A549 (cell line): ENCODE data around the gene TNIP3. TPM values are rescaled to one million over a fixed set of nuclear protein-coding genes. Genes with fewer than 3 reads are reported as not detected.

Experiments
- ATAC-seq, 2 experiments: fragments of 200-7000 bp in 1 of 2; fragments of >200 bp in 1 of 2; cut with Nextera tagmentation in 1 of 2; cut with Tn5 transposase in 1 of 2; 3 replicates each; pipeline versions ENCODE4 v1.8.0 to v1.9.1; 2018 to 2020; ENCODE audit warnings: mild to moderate bottlenecking in 1 of 2, moderate library complexity in 1 of 2
- CTCF ChIA-PET: fragments of 300-600 bp; sonication (Branson Sonifier 250); formaldehyde crosslinking; extraction: SDS; loops from one replicate; lab custom pipeline; 2021; ENCODE audit warnings: antibody characterized with exemption, inconsistent platforms; lab: Yijun Ruan, JAX
- POLR2A ChIA-PET: fragments of 350-600 bp; formaldehyde crosslinking; extraction: SDS; loops from one replicate; lab custom pipeline; 2021; ENCODE audit warnings: antibody characterized with exemption, inconsistent platforms; lab: Yijun Ruan, JAX
- DNase-seq, 2 experiments: peaks; one replicate each; pipeline versions ENCODE4 v3.0.0 to v3.0.0-alpha.2; 2011 to 2016; ENCODE audit warnings: low read depth in 1 of 2, low spot score in 1 of 2
- FAIRE-seq: peaks from 2 replicates; lab custom pipeline; 2011; peaks lifted over from hg19 to GRCh38; lab: Jason Lieb, UNC
- H3K27ac ChIP-seq, 2 experiments: fragments of >200 bp; sonication (Bioruptor Twin); formaldehyde crosslinking; 3 replicates each; pipeline ENCODE4 v1.5.1; 2016 to 2017
- H3K4me1 ChIP-seq: fragments of >200 bp; sonication (Bioruptor Twin); formaldehyde crosslinking; 3 replicates; pipeline ENCODE4 v1.6.1; 2016
- H3K4me2 ChIP-seq: fragments of >200 bp; sonication (Bioruptor Twin); formaldehyde crosslinking; 3 replicates; pipeline ENCODE4 v1.6.1; 2016
- H3K4me3 ChIP-seq: fragments of >200 bp; sonication (Bioruptor Twin); formaldehyde crosslinking; 3 replicates; pipeline ENCODE4 v1.5.1; 2016
- H3K9me3 ChIP-seq: fragments of >200 bp; sonication (Bioruptor Twin); formaldehyde crosslinking; 3 replicates; pipeline ENCODE4 v1.6.1; 2016
- ATOH8 ChIP-seq: fragments of 250-450 bp; sonication (Bioruptor Pico); IDR thresholded peaks from 2 replicates; pipeline ENCODE4 v1.5.0; 2020; ENCODE audit warnings: low read depth, mild to moderate bottlenecking, moderate library complexity
- CEBPB ChIP-seq, 2 experiments: fragments of >200 bp in 1 of 2; sonication (Bioruptor Twin) in 1 of 2; formaldehyde crosslinking in 1 of 2; IDR thresholded peaks; 2 replicates each; pipeline ENCODE4 v1.6.1; 2012 to 2016
- E2F6 ChIP-seq: IDR thresholded peaks from 2 replicates; pipeline ENCODE4 v1.6.1; 2012; ENCODE audit warnings: low read depth, borderline replicate concordance
- EHF ChIP-seq: fragments of 250-450 bp; sonication (Bioruptor Pico); IDR thresholded peaks from 2 replicates; pipeline ENCODE4 v1.5.0; 2020; ENCODE audit warnings: mild to moderate bottlenecking
- ELK1 ChIP-seq: fragments of 150-350 bp; IDR thresholded peaks from 2 replicates; pipeline ENCODE4 v1.6.1; 2014; ENCODE audit warnings: low read depth, mild to moderate bottlenecking, low read length
- ESRRA ChIP-seq: fragments of 150-350 bp; IDR thresholded peaks from 2 replicates; pipeline ENCODE4 v1.6.1; 2014; ENCODE audit warnings: mild to moderate bottlenecking, low read length, borderline replicate concordance
- HDAC2 ChIP-seq: fragments of 200-600 bp; sonication (generic); IDR thresholded peaks from 2 replicates; pipeline ENCODE4 v1.6.1; 2016
- HMGXB4 ChIP-seq: fragments of 250-450 bp; sonication (Bioruptor Pico); IDR thresholded peaks from 2 replicates; pipeline ENCODE4 v1.5.0; 2021; ENCODE audit warnings: mild to moderate bottlenecking, moderate library complexity, borderline replicate concordance
- HOXA7 ChIP-seq: fragments of 250-450 bp; sonication (Bioruptor Pico); IDR thresholded peaks from 2 replicates; pipeline ENCODE4 v1.5.0; 2020; ENCODE audit warnings: mild to moderate bottlenecking, moderate library complexity
- MAFK ChIP-seq: fragments of 450-650 bp; IDR thresholded peaks from 2 replicates; pipeline ENCODE4 v1.6.1; 2014; ENCODE audit not compliant: partially characterized antibody
- MAX ChIP-seq: IDR thresholded peaks from 2 replicates; pipeline ENCODE4 v1.6.1; 2012
- MAZ ChIP-seq: fragments of 150-350 bp; IDR thresholded peaks from 2 replicates; pipeline ENCODE4 v1.6.1; 2014; ENCODE audit warnings: antibody characterized with exemption, low read depth, low read length, borderline replicate concordance
- NPAS2 ChIP-seq: fragments of 250-450 bp; sonication (Bioruptor Pico); IDR thresholded peaks from 2 replicates; pipeline ENCODE4 v1.8.0; 2022; ENCODE audit warnings: mild to moderate bottlenecking, moderate library complexity, borderline replicate concordance
- NR3C1 ChIP-seq: fragments of >200 bp; sonication (Bioruptor Twin); formaldehyde crosslinking; IDR thresholded peaks from 3 replicates; pipeline ENCODE4 v1.6.1; 2017
- PHF8 ChIP-seq: fragments of 200-600 bp; sonication (generic); IDR thresholded peaks from 2 replicates; pipeline ENCODE4 v1.6.1; 2016; ENCODE audit warnings: low read depth, mild to moderate bottlenecking, antibody characterized with exemption, moderate library complexity, borderline replicate concordance
- POLR2AphosphoS2 ChIP-seq: conservative IDR thresholded peaks from 2 replicates; pipeline ENCODE4 v1.6.1; 2012; ENCODE audit warnings: low read length, improper control_type of control experiment, inconsistent platforms
- SMC3 ChIP-seq: fragments of >200 bp; sonication (Bioruptor Twin); formaldehyde crosslinking; IDR thresholded peaks from 3 replicates; pipeline ENCODE4 v1.6.1; 2018; ENCODE audit warnings: inconsistent platforms
- TP53 ChIP-seq: fragments of 250-450 bp; sonication (Bioruptor Pico); IDR thresholded peaks from 2 replicates; pipeline ENCODE4 v1.5.0; 2021; ENCODE audit warnings: mild to moderate bottlenecking, moderate library complexity
- ZC3H11A ChIP-seq: fragments of 450-650 bp; IDR thresholded peaks from 2 replicates; pipeline ENCODE4 v1.6.1; 2014; ENCODE audit warnings: antibody characterized with exemption, mild to moderate bottlenecking
- ZFP36 ChIP-seq: fragments of 450-650 bp; IDR thresholded peaks from 2 replicates; pipeline ENCODE4 v1.6.1; 2014; ENCODE audit warnings: borderline replicate concordance; ENCODE audit not compliant: partially characterized antibody
- ZNF302 ChIP-seq: fragments of 250-450 bp; sonication (Bioruptor Pico); IDR thresholded peaks from 2 replicates; pipeline ENCODE4 v1.9.0; 2021; ENCODE audit warnings: inconsistent platforms, mild to moderate bottlenecking, moderate library complexity
- WGBS: methylation state at CpG from one replicate; pipeline ENCODE4 v1.1.6; 2017; ENCODE audit errors: missing lambda C conversion rate; 5-methylcytosine and 5-hydroxymethylcytosine counted together
- polyA plus RNA-seq, 4 experiments: library from polyadenylated mRNA; depleted of rRNA in 3 of 4; stranded (reverse); fragments of >200 nt; fragmentation: RNase III in 1 of 4; extraction: RNeasy Plus Mini Kit Qiagen cat#74134 plus additional on column Dnase treatment in 1 of 4; gene quantifications; 2 replicates in 3 of 4; 3 replicates in 1 of 4; pipeline ENCODE4 v1.2.3, GENCODE V29; 2011 to 2017
- TF ChIP-seq, protein P1 (sequence below): fragments of >200 bp; sonication (Bioruptor Twin); formaldehyde crosslinking; IDR thresholded peaks from 2 replicates; pipeline ENCODE4 v1.6.1; 2016

Gene TNIP3
- polyA plus RNA-seq, 2 of the 4 experiments (the other 2 are of a cell fraction): 0.46 to 0.58 TPM

- Histone ChIP-seq H3K4me1 (no peaks in the 10 kb centered on the region), H3K4me2 (no peak overlapping the region), H3K4me3 (no peak overlapping the region), H3K9me3 (no peaks in the 10 kb centered on the region), H3K27ac (no peak overlapping the region)
- TF ChIP-seq POLR2AphosphoS2 (no peak), NPAS2 (CRISPR knock-in tag) (no peak), MAFK (no peak), ZC3H11A (no peak), ATOH8 (CRISPR knock-in tag) (no peak), SMC3 (no peak), E2F6 (no peak), MAZ (no peak), HDAC2 (no peak), ESRRA (no peak), PHF8 (no peak), ELK1 (no peak), HOXA7 (CRISPR knock-in tag) (no peak), HMGXB4 (CRISPR knock-in tag) (no peak), MAX (no peak), ZFP36 (no peak), EHF (CRISPR knock-in tag) (no peak), NR3C1 (no peak)
- TF ChIP-seq, protein P1, sequence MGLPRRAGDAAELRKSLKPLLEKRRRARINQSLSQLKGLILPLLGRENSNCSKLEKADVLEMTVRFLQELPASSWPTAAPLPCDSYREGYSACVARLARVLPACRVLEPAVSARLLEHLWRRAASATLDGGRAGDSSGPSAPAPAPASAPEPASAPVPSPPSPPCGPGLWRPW: no peak
- FAIRE-seq (no peak), DNase-seq (no peak), ATAC-seq (no peak)
- CTCF ChIA-PET: no interaction called here
- WGBS: 56% methylated on average over 4 of the region's 4 CpGs
- POLR2A ChIA-PET: no interaction called here
These were observed 33.8 kb downstream of the TNIP3 start for GRCh38 chr4:121130326-121130660.

DNA sequence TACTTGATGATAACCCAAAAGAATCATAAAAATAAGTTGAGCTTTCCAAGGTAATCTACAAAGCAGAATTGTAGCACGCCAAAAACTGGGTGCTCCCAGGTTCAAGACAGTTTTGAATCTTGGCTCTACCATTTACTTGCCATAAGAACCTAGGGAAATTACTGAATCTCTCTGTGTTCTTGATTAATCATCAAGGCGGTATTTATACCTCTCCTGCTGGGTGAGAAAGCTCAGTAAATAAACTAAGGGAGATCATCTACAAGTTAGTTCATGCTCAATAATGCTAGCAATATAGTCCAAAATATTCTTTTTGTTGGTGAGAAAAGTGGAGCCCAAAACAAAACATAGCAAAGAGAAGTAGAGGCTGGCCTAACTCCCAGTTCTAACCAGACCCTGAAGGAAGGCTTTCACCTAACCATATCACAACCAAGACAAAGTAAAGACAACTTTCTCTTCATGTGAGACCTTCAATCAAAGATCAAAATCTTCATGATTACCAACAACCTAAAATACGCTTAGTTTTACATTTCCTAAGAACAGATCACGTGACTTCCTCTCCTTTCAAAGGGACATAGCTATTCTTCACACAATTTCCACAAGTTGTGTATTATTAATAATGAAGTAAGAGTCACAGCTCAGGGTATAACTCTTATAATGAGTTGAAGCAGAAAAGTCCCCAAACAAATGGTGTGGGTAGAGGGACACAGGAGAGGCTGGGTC is 34.4 kb downstream of the TNIP3 start:
- FAIRE-seq: no peak
- CTCF ChIA-PET: no interaction called here

More for the DNA sequence above, 34.4 kb downstream of the TNIP3 start:
- Histone ChIP-seq H3K4me2 (no peak overlapping the region), H3K4me1 (no peaks in the 10 kb centered on the region), H3K4me3 (no peak overlapping the region), H3K9me3 (no peaks in the 10 kb centered on the region), H3K27ac (no peak overlapping the region)
- TF ChIP-seq CEBPB (IDR thresholded peaks at IDR 0.05): no peak
- no peak for TF ChIP-seq ATOH8 (CRISPR knock-in tag)
- TF ChIP-seq ZNF302 (CRISPR knock-in tag): no peak
- no peak for TF ChIP-seq PHF8
- TF ChIP-seq TP53: no peak
- WGBS: 71% methylated on average over 4 of the region's 4 CpGs
- POLR2A ChIA-PET: no interaction called here
- no peak for DNase-seq
- ATAC-seq: no peak
